Gastrocnemius medialis (tissue), 4 donors: Measurements from ENCODE around the gene ABI3.

Source experiments
- POLR2A ChIP-seq, 2 donors: fragments of 450-650 bp; IDR thresholded peaks; one replicate each; pipeline ENCODE4 v1.6.1; 2017; ENCODE audit warnings: antibody characterized with exemption in 2 of 2, mild to moderate bottlenecking in 2 of 2, moderate library complexity in 2 of 2
- TF ChIP-seq, protein P1 (sequence below), 5 experiments: fragments of 450-650 bp in 3 of 5; fragments of 200-600 bp in 2 of 5; sonication (generic) in 2 of 5; IDR thresholded peaks in 4 of 5; conservative IDR thresholded peaks in 1 of 5; 1 replicate in 4 of 5; 2 replicates in 1 of 5; pipeline ENCODE4 v1.5.1; 2016 to 2019; ENCODE audit warnings: antibody characterized with exemption in 5 of 5, mild to moderate bottlenecking in 3 of 5, moderate library complexity in 3 of 5

GRCh38 chr17:49191917-49192741 is 18.4 kb upstream of the ABI3 start:
- TF ChIP-seq, protein P1, sequence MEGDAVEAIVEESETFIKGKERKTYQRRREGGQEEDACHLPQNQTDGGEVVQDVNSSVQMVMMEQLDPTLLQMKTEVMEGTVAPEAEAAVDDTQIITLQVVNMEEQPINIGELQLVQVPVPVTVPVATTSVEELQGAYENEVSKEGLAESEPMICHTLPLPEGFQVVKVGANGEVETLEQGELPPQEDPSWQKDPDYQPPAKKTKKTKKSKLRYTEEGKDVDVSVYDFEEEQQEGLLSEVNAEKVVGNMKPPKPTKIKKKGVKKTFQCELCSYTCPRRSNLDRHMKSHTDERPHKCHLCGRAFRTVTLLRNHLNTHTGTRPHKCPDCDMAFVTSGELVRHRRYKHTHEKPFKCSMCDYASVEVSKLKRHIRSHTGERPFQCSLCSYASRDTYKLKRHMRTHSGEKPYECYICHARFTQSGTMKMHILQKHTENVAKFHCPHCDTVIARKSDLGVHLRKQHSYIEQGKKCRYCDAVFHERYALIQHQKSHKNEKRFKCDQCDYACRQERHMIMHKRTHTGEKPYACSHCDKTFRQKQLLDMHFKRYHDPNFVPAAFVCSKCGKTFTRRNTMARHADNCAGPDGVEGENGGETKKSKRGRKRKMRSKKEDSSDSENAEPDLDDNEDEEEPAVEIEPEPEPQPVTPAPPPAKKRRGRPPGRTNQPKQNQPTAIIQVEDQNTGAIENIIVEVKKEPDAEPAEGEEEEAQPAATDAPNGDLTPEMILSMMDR (IDR thresholded peaks at IDR 0.05 in 4 of 5, conservative IDR thresholded peaks at IDR 0.05 in 1 of 5) = peak; percentile 11 to 45 (median 32)
- TF ChIP-seq POLR2A (IDR thresholded peaks at IDR 0.05) = peak; percentile 58 to 63
